ENCODE data around the gene CD200R1.

DNA sequence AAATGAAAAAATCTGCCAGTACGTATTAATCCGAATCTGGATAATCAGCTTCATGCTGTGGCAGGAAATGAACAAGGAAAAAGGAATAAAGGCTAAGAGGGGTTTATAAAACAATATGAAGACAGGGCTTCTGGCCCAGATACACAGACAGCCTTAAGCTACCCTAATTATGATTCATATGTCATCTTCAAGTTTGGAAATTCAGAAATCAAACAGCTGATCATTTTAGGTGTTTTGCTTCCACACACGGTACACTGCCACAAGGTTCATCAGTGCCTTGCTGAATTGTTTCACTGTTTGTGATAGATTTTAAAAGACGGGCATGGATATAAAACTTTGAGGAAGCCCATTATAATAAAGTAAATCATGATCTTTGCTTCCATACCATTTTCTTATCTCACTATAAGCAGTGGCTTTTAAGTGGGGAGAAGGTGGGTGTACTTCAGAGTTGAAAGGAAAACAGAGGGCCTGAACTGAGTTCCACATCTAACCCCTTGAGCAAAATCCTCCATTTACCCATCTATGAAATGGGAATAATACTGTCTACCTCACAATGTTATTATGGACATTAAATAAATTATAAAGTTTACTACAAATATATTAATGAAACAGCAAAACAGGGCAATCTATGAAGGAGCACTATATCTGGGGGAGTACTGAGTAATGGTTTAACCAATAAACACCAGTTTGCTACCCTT is 31.6 kb upstream of the CD200R1 start:
- no peak for TF ChIP-seq POLR2A (IDR thresholded peaks at IDR 0.05)
- TF ChIP-seq, protein P1, sequence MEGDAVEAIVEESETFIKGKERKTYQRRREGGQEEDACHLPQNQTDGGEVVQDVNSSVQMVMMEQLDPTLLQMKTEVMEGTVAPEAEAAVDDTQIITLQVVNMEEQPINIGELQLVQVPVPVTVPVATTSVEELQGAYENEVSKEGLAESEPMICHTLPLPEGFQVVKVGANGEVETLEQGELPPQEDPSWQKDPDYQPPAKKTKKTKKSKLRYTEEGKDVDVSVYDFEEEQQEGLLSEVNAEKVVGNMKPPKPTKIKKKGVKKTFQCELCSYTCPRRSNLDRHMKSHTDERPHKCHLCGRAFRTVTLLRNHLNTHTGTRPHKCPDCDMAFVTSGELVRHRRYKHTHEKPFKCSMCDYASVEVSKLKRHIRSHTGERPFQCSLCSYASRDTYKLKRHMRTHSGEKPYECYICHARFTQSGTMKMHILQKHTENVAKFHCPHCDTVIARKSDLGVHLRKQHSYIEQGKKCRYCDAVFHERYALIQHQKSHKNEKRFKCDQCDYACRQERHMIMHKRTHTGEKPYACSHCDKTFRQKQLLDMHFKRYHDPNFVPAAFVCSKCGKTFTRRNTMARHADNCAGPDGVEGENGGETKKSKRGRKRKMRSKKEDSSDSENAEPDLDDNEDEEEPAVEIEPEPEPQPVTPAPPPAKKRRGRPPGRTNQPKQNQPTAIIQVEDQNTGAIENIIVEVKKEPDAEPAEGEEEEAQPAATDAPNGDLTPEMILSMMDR (IDR thresholded peaks at IDR 0.05): no peak
- no peak for TF ChIP-seq POLR2AphosphoS5 (IDR thresholded peaks at IDR 0.05)
- TF ChIP-seq EP300 (IDR thresholded peaks at IDR 0.05): no peak

All from suprapubic skin (tissue), 4 donors.